GM21390 (cell line): ENCODE data around the gene GPRIN3.

Experiments used
- ATAC-seq: cut with Tn5 transposase; IDR thresholded peaks from one replicate; pipeline ENCODE4 v1.9.1; 2021; ENCODE audit not compliant: unreplicated experiment

Gene GPRIN3

GRCh38 chr4:89290727-89291516, 16.7 kb downstream of the GPRIN3 start:
- ATAC-seq: no peak

- ATAC-seq: no peak
Observed at GRCh38 chr4:89289312-89289711, 18.3 kb downstream of the GPRIN3 start.

- ATAC-seq: no peak
Observed at GRCh38 chr4:89288430-89288829, 19.2 kb downstream of the GPRIN3 start.

- no peak for ATAC-seq
Observed at GRCh38 chr4:89287945-89288344, 19.7 kb downstream of the GPRIN3 start.

GRCh38 chr4:89285745-89286144, 21.9 kb downstream of the GPRIN3 start:
- ATAC-seq: no peak

- ATAC-seq: no peak
Observed at GRCh38 chr4:89284828-89285227, 22.8 kb downstream of the GPRIN3 start.

GRCh38 chr4:89284020-89284424, 23.6 kb downstream of the GPRIN3 start:
- ATAC-seq: no peak

GRCh38 chr4:89283226-89284009, 24.2 kb downstream of the GPRIN3 start:
- no peak for ATAC-seq

- no peak for ATAC-seq
Observed at GRCh38 chr4:89279385-89279784, 28.2 kb downstream of the GPRIN3 start.

- no peak for ATAC-seq
Observed at GRCh38 chr4:89277412-89277811, 30.2 kb downstream of the GPRIN3 start.

- ATAC-seq: no peak
Observed at GRCh38 chr4:89276296-89276695, 31.3 kb downstream of the GPRIN3 start.

GRCh38 chr4:89275587-89275986, 32.0 kb downstream of the GPRIN3 start:
- ATAC-seq: no peak

GRCh38 chr4:89273741-89274141, 33.9 kb downstream of the GPRIN3 start:
- ATAC-seq: no peak

GRCh38 chr4:89270792-89271191, 36.8 kb downstream of the GPRIN3 start:
- ATAC-seq: no peak

- no peak for ATAC-seq
Observed at GRCh38 chr4:89269121-89269666, 38.4 kb downstream of the GPRIN3 start.

GRCh38 chr4:89268679-89269078, 38.9 kb downstream of the GPRIN3 start:
- no peak for ATAC-seq

- ATAC-seq: no peak
Observed at GRCh38 chr4:89267846-89268245, 39.8 kb downstream of the GPRIN3 start.

- no peak for ATAC-seq
Observed at GRCh38 chr4:89267392-89267791, 40.2 kb downstream of the GPRIN3 start.

- no peak for ATAC-seq
Observed at GRCh38 chr4:89266128-89266527, 41.5 kb downstream of the GPRIN3 start.

GRCh38 chr4:89263265-89263664, 44.3 kb downstream of the GPRIN3 start:
- ATAC-seq: no peak

- no peak for ATAC-seq
Observed at GRCh38 chr4:89259301-89260028, 48.1 kb downstream of the GPRIN3 start.
